MM.1S (cell line): Measurements from ENCODE around the gene RAMP3.

Experiments
- DNase-seq: peaks from one replicate; pipeline ENCODE4 v3.0.0-alpha.2; 2015
- H2AFZ ChIP-seq: fragments of 300-600 bp; sonication (generic); 2 replicates; pipeline ENCODE4 v1.6.0; 2016; ENCODE audit warnings: antibody characterized with exemption, low read length
- H3F3A ChIP-seq: fragments of 300-600 bp; sonication (generic); 2 replicates; pipeline ENCODE4 v1.6.1; 2016; ENCODE audit warnings: mild to moderate bottlenecking, antibody characterized with exemption, low read length, moderate library complexity, mixed read lengths; ENCODE audit not compliant: insufficient read depth
- H3K27ac ChIP-seq: fragments of 300-600 bp; sonication (generic); 2 replicates; pipeline ENCODE4 v1.5.1; 2016; ENCODE audit warnings: mild to moderate bottlenecking, low read length
- H3K27me3 ChIP-seq: fragments of 300-600 bp; sonication (generic); replicated peaks from 2 replicates; pipeline ENCODE4 v1.6.0; 2016; ENCODE audit warnings: low read length; ENCODE audit not compliant: insufficient read depth
- H3K36me3 ChIP-seq: fragments of 300-600 bp; sonication (generic); replicated peaks from 2 replicates; pipeline ENCODE4 v1.6.1; 2016; ENCODE audit warnings: mild to moderate bottlenecking, low read length, mixed read lengths; ENCODE audit not compliant: insufficient read depth
- H3K4me1 ChIP-seq: fragments of 300-600 bp; sonication (generic); 2 replicates; pipeline ENCODE4 v1.6.1; 2016; ENCODE audit warnings: low read length, mixed read lengths
- H3K4me2 ChIP-seq: fragments of 300-600 bp; sonication (generic); 2 replicates; pipeline ENCODE4 v1.6.0; 2016; ENCODE audit warnings: low read depth, low read length
- H3K4me3 ChIP-seq: fragments of 300-600 bp; sonication (generic); 2 replicates; pipeline ENCODE4 v1.5.1; 2016; ENCODE audit warnings: low read length, mixed read lengths
- H3K79me2 ChIP-seq: fragments of 300-600 bp; sonication (generic); 2 replicates; pipeline ENCODE4 v1.6.1; 2016; ENCODE audit warnings: mixed run types, low read length, mixed read lengths
- H3K9ac ChIP-seq: fragments of 300-600 bp; sonication (generic); 2 replicates; pipeline ENCODE4 v1.6.1; 2016; ENCODE audit warnings: low read length, mixed read lengths
- H3K9me2 ChIP-seq: fragments of 300-600 bp; sonication (generic); replicated peaks from 2 replicates; pipeline ENCODE4 v1.6.1; 2016; ENCODE audit warnings: mild to moderate bottlenecking, low read length, mixed read lengths; ENCODE audit not compliant: insufficient read depth
- H3K9me3 ChIP-seq: fragments of 300-600 bp; sonication (generic); replicated peaks from 2 replicates; pipeline ENCODE4 v1.6.1; 2016; ENCODE audit warnings: mild to moderate bottlenecking, low read length, mixed read lengths; ENCODE audit not compliant: insufficient read depth
- H4K20me1 ChIP-seq: fragments of 300-600 bp; sonication (generic); 2 replicates; pipeline ENCODE4 v1.6.1; 2016; ENCODE audit warnings: mild to moderate bottlenecking, low read length, moderate library complexity, mixed read lengths; ENCODE audit not compliant: insufficient read depth
- CTCF ChIP-seq: fragments of 300-600 bp; sonication (generic); IDR thresholded peaks from 2 replicates; pipeline ENCODE4 v1.5.1; 2016; ENCODE audit warnings: antibody characterized with exemption, low read length, mixed read lengths
- EZH2 ChIP-seq: fragments of 300-600 bp; sonication (generic); optimal IDR thresholded peaks from 2 replicates; pipeline ENCODE3; 2017; ENCODE audit warnings: low read depth, mild to moderate bottlenecking, antibody characterized with exemption, low read length, mixed read lengths
- EZH2phosphoT487 ChIP-seq: fragments of 300-600 bp; sonication (generic); IDR thresholded peaks from 2 replicates; pipeline ENCODE4 v1.6.1; 2018; ENCODE audit warnings: antibody characterized with exemption, low read length

The RAMP3 gene

GRCh38 chr7:45131891-45132290 is 25.7 kb upstream of the RAMP3 start:
- Histone ChIP-seq H3K4me2 (no peak overlapping the region), H3K36me3 (no peaks in the 10 kb centered on the region), H2AFZ (no peak overlapping the region), H3K27ac (no peak overlapping the region), H3K27me3 (no peaks in the 10 kb centered on the region), H3K4me1 (no peaks in the 10 kb centered on the region), H3K9me2 (no peaks in the 10 kb centered on the region), H3F3A (no peaks in the 10 kb centered on the region), H3K4me3 (no peak overlapping the region), H4K20me1 (no peaks in the 10 kb centered on the region), H3K9ac (no peak overlapping the region), H3K79me2 (no peaks in the 10 kb centered on the region), H3K9me3 (no peaks in the 10 kb centered on the region)
- no peak for TF ChIP-seq CTCF
- no peak for TF ChIP-seq EZH2
- TF ChIP-seq EZH2phosphoT487: no peak
- no peak for DNase-seq

- TF ChIP-seq EZH2phosphoT487 (no peak), EZH2 (no peak), CTCF (no peak)
- H3K27ac ChIP-seq: no peak overlapping the region
- no peaks in the 10 kb centered on the region for H3K9me3 ChIP-seq
- no peaks in the 10 kb centered on the region for H4K20me1 ChIP-seq
- H3K27me3 ChIP-seq: no peaks in the 10 kb centered on the region
- H3K4me3 ChIP-seq: no peak overlapping the region
- no peak for DNase-seq
- H3K4me2 ChIP-seq: no peak overlapping the region
- no peaks in the 10 kb centered on the region for H3K4me1 ChIP-seq
- no peaks in the 10 kb centered on the region for H3K36me3 ChIP-seq
- H3K9me2 ChIP-seq: no peaks in the 10 kb centered on the region
- no peak overlapping the region for H3K9ac ChIP-seq
- H3K79me2 ChIP-seq: no peaks in the 10 kb centered on the region
- no peaks in the 10 kb centered on the region for H3F3A ChIP-seq
- H2AFZ ChIP-seq: no peak overlapping the region
Observed at GRCh38 chr7:45132708-45133320, 24.8 kb upstream of the RAMP3 start.

- Histone ChIP-seq H3K4me2 (no peak overlapping the region), H3K9ac (no peak overlapping the region), H3K9me3 (no peaks in the 10 kb centered on the region), H3K4me1 (no peaks in the 10 kb centered on the region), H3K79me2 (no peaks in the 10 kb centered on the region), H2AFZ (no peak overlapping the region), H4K20me1 (no peaks in the 10 kb centered on the region), H3K27ac (no peak overlapping the region), H3K9me2 (no peaks in the 10 kb centered on the region), H3K27me3 (no peaks in the 10 kb centered on the region), H3K4me3 (no peak overlapping the region), H3F3A (no peaks in the 10 kb centered on the region), H3K36me3 (no peaks in the 10 kb centered on the region)
- DNase-seq: no peak
- TF ChIP-seq EZH2 (no peak), CTCF (no peak), EZH2phosphoT487 (no peak)
Observed at GRCh38 chr7:45133352-45133751, 24.2 kb upstream of the RAMP3 start.
